Activated B cell treated with CpG ODN at 0.5 μM for 24 hours (primary cell): ENCODE data around the gene ALK. TPM values are rescaled to one million over a fixed set of nuclear protein-coding genes. Genes with fewer than 3 reads are reported as not detected.

Source experiments
- ATAC-seq: fragments of 200-7000 bp; cut with Tn5 transposase; one replicate; pipeline ENCODE4 v1.10.0; 2021; ENCODE audit warnings: low read depth, mild to moderate bottlenecking, moderate library complexity
- CTCF ChIA-PET: fragments of 350-600 bp; sonication (Branson Sonifier 250); formaldehyde crosslinking; loops from one replicate; lab custom pipeline; 2021; ENCODE audit warnings: antibody characterized with exemption; lab: Charles Lee
- POLR2A ChIA-PET: fragments of 350-600 bp; sonication (Branson Sonifier 250); formaldehyde crosslinking; loops from one replicate; lab custom pipeline; 2021; ENCODE audit warnings: antibody characterized with exemption; lab: Charles Lee
- DNase-seq: peaks from one replicate; pipeline ENCODE4 v3.0.0; 2022
- H3K27ac Mint-ChIP-seq: one replicate; pipeline ENCODE4 v1.8.0; 2020; ENCODE audit warnings: mixed read lengths
- H3K27me3 Mint-ChIP-seq: one replicate; pipeline ENCODE4 v1.8.0; 2021; ENCODE audit warnings: mixed read lengths
- H3K36me3 Mint-ChIP-seq: one replicate; pipeline ENCODE4 v1.8.0; 2021; ENCODE audit warnings: low read depth, mixed read lengths
- H3K4me1 Mint-ChIP-seq: one replicate; pipeline ENCODE4 v1.8.0; 2021; ENCODE audit warnings: mixed read lengths
- H3K4me3 Mint-ChIP-seq: one replicate; pipeline ENCODE4 v1.8.0; 2020; ENCODE audit warnings: mild to moderate bottlenecking, mixed read lengths
- H3K9me3 Mint-ChIP-seq: one replicate; pipeline ENCODE4 v1.8.0; 2020; ENCODE audit warnings: mixed read lengths
- CTCF ChIP-seq: fragments of 200-600 bp; IDR thresholded peaks from one replicate; pipeline ENCODE4 v1.8.0; 2022; ENCODE audit warnings: antibody characterized with exemption, mild to moderate bottlenecking
- intact Hi-C: fragments of 100-400 bp; cut with micrococcal nuclease; formaldehyde crosslinking; loops from one replicate; pipeline ENCODE4 v1.15.1; 2024
- total RNA-seq: library from RNA; stranded (reverse); gene quantifications from 2 replicates; pipeline ENCODE4 v1.2.3, GENCODE V29; 2022

ALK gene
- total RNA-seq, 1 donor from 2014 or later, result not detected

- POLR2A ChIA-PET, result no interaction called here
- CTCF ChIA-PET, result no interaction called here
- TF ChIP-seq CTCF, result no peak
Observed at GRCh38 chr2:29405707-29406106, 515.7 kb downstream of the ALK start.

GRCh38 chr2:29405266-29405665 is 516.1 kb downstream of the ALK start:
- ATAC-seq (no peak), DNase-seq (no peak)
- intact Hi-C loops, result no loop called here
- Mint-ChIP-seq H3K27ac (no peak overlapping the region), H3K27me3 (peaks cover 5% of the 10 kb centered on the region), H3K4me3 (no peak overlapping the region), H3K4me1 (peaks cover 4% of the 10 kb centered on the region), H3K36me3 (no peaks in the 10 kb centered on the region), H3K9me3 (no peaks in the 10 kb centered on the region)
- ChIA-PET CTCF (no interaction called here), POLR2A (no interaction called here)
- no peak for TF ChIP-seq CTCF

More at GRCh38 chr2:29405707-29406106, 515.7 kb downstream of the ALK start:
- no peak overlapping the region for H3K27ac Mint-ChIP-seq
- H3K36me3 Mint-ChIP-seq, result no peaks in the 10 kb centered on the region
- no peak for DNase-seq
- H3K4me3 Mint-ChIP-seq, result no peak overlapping the region
- no peak for ATAC-seq
- intact Hi-C loops, result no loop called here
- peaks cover 4% of the 10 kb centered on the region for H3K4me1 Mint-ChIP-seq
- no peaks in the 10 kb centered on the region for H3K9me3 Mint-ChIP-seq
- peaks cover 5% of the 10 kb centered on the region for H3K27me3 Mint-ChIP-seq

- H3K4me3 Mint-ChIP-seq, result no peak overlapping the region
- no peak for TF ChIP-seq CTCF
- no peak for ATAC-seq
- intact Hi-C loops, result no loop called here
- CTCF ChIA-PET, result no interaction called here
- no peak for DNase-seq
- no peak overlapping the region for H3K27ac Mint-ChIP-seq
- no peaks in the 10 kb centered on the region for H3K36me3 Mint-ChIP-seq
- POLR2A ChIA-PET, result no interaction called here
- H3K27me3 Mint-ChIP-seq, result peaks cover 6% of the 10 kb centered on the region
- H3K9me3 Mint-ChIP-seq, result no peaks in the 10 kb centered on the region
- H3K4me1 Mint-ChIP-seq, result peaks cover 4% of the 10 kb centered on the region
Observed at GRCh38 chr2:29401994-29402393, 519.4 kb downstream of the ALK start.

- POLR2A ChIA-PET, result no interaction called here
- Mint-ChIP-seq H3K4me1 (peaks cover 4% of the 10 kb centered on the region), H3K27ac (no peak overlapping the region), H3K4me3 (no peak overlapping the region), H3K9me3 (no peaks in the 10 kb centered on the region), H3K27me3 (peaks cover 7% of the 10 kb centered on the region), H3K36me3 (no peaks in the 10 kb centered on the region)
- TF ChIP-seq CTCF, result no peak
- DNase-seq (no peak), ATAC-seq (no peak)
- CTCF ChIA-PET, result no interaction called here
- intact Hi-C loops, result no loop called here
Observed at GRCh38 chr2:29400930-29401653, 520.3 kb downstream of the ALK start.

- no peak for DNase-seq
- ChIA-PET POLR2A (no interaction called here), CTCF (no interaction called here)
- no peaks in the 10 kb centered on the region for H3K4me1 Mint-ChIP-seq
- no peak overlapping the region for H3K27ac Mint-ChIP-seq
- intact Hi-C loops, result no loop called here
- H3K27me3 Mint-ChIP-seq, result peaks cover 12% of the 10 kb centered on the region
- H3K4me3 Mint-ChIP-seq, result no peak overlapping the region
- ATAC-seq, result no peak
- no peaks in the 10 kb centered on the region for H3K9me3 Mint-ChIP-seq
- H3K36me3 Mint-ChIP-seq, result no peaks in the 10 kb centered on the region
- no peak for TF ChIP-seq CTCF
Observed at GRCh38 chr2:29398384-29399237, 522.8 kb downstream of the ALK start.
